HG02678 (cell line): ENCODE data around the gene TMEM8B.

Source experiments
- ATAC-seq: cut with Tn5 transposase; IDR thresholded peaks from one replicate; pipeline ENCODE4 v1.9.1; 2021; ENCODE audit warnings: mild to moderate bottlenecking, moderate library complexity; ENCODE audit not compliant: unreplicated experiment

TMEM8B gene, protein sequence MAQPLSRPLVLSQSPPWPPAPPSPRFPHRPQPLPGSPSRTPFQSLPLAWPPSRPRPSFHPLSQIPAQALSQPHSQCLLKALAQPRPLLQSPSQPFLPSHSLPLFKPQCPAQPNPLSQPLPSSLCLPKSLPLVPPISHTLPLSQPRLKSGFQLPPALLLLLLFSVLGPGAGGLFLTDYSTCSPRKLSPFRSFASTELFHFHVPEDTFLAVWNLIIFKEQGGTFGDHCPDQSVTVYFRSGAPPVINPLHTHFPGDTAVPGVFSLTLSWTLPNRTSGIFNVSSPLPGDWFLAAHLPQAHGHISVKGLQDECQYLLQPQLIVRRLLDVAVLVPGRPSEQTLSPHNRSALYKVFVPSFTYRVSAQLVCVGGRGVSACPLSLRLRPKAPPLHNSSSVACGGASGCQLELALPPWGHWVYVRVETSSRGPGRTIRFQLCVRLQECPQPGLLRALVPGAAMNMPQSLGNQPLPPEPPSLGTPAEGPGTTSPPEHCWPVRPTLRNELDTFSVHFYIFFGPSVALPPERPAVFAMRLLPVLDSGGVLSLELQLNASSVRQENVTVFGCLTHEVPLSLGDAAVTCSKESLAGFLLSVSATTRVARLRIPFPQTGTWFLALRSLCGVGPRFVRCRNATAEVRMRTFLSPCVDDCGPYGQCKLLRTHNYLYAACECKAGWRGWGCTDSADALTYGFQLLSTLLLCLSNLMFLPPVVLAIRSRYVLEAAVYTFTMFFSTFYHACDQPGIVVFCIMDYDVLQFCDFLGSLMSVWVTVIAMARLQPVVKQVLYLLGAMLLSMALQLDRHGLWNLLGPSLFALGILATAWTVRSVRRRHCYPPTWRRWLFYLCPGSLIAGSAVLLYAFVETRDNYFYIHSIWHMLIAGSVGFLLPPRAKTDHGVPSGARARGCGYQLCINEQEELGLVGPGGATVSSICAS

GRCh38 chr9:35829084-35829763, at the start of gene TMEM8B:
Gene TMEM8B, plus strand, starts transcription at chr9:35829228. Its CDS starts 220 bp downstream, at chr9:35829448.
- ATAC-seq: peak; percentile 83

DNA sequence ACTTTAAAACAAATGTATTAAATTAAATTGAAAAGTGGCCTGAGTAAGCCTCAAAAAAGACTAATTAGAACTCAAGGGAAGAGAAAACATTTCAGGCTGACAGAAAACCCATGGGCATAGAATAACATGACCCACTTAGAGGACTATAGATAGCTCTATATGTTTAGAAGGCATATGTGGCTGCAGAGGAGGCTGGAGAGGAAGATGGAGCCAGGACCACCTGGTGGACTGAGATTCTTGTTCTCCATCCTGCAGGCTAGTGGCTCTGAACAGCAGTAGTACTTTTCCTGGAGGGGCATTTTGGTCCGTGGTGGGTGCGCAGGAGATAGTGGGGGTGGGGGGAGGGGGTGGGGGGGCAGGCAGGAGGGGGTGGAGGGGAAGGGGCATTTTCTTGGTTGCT, 48.0 kb upstream of the TMEM8B start:
- ATAC-seq: no peak

DNA sequence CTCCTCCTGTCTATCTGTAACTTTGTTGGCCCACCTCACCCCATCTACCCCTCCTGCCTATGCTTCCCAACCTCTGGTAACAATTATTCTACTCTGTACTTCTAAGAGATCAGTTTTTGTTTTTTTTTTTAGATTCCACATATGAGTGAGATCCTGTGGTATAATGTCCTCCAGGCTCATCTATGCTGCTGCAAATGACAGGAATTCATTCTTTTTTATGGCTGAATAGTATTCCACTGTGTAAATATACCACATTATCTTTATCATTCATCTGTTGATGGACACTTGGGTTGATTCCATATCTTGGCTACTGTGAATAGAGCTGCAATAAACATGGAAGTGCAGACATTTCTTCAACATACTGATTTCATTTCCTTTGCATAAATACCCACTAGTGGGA, 45.6 kb upstream of the TMEM8B start:
- ATAC-seq: no peak

DNA sequence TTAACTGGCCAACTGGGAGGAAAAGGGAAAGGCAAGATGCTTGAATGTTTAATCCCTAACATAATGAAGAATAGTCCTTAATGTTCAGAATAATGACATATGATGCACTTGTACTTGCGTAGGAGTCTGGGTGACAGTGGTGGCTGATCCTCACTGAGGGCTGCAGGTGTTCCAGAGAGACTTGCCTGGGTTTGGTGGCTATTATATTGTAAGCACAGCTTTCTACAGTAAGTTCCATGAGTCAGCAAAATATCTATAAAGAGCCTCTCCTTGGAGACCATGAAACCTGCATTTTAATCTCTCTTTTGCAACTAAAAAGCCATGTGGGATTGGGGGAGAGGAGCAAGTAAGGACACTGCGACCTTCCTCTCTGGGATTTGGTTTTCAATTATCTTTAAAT, 39.5 kb upstream of the TMEM8B start:
- ATAC-seq: no peak

DNA sequence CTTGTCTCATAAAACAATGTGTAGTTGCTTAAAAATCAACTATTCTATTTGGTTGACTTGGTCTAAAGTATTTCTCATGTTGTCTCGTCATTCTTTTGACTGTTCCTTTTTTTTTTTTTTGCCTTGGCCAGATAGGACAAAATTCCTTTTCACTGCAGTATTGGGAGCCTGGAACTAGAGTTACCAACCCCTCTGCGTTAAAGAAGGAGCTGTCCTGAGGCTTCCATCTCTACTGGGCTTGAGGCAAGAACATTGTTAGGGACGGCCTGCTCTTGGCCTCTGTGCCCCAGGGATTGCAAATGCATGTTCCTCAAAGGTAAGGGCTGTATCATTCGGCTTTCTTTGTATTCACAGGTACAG, 39.0 kb upstream of the TMEM8B start:
- no peak for ATAC-seq

DNA sequence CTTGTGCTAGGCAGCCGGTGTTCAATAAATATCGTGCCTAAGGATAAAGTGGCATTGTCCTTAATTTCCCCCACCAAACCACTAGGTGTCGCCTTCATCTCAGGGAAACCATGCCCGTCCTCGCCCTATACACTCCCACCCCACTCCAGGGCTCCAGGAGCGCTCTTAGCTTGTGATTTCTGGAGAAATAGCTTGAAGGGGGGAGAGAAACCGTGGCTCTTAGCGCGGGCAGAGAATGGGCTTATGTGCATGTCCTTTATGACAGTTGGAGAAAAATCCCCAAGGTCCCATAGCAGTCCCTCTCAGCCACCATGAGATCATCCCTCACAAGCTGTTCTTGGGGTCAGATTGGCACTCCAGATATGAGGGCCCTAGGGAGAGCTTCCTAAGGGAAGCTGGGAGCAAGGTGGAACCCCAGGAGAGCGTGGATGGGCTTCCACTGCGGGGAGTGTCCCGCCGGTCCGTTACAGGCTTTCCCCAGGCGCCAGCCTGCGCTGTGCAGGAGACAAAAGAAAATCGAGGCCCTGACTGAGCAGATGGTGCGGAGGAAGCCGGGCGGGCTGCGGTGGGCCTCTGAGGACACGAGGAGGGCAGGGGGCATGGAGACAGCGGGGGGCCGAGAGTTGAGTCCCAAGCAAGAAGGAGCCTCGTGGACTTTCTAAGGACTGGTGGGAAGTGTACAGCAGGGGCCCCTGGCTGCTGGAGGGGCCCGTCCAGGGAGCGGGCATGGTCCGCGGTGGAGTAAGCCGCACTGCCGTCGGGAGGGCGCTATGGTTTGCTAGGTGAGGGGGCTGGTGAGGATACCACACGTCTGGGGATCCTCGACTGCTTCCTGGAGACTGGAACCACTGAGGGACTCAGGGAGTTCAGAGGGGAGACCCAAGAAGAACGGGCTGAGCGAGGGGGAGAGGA, 38.4 kb upstream of the TMEM8B start:
- ATAC-seq: peak; percentile 67

GRCh38 chr9:35791297-35791921, 37.6 kb upstream of the TMEM8B start, which contains the start of gene NPR2:
Gene NPR2, plus strand, starts transcription at chr9:35791591. Its CDS starts 818 bp downstream, at chr9:35792409.
- no peak for ATAC-seq

DNA sequence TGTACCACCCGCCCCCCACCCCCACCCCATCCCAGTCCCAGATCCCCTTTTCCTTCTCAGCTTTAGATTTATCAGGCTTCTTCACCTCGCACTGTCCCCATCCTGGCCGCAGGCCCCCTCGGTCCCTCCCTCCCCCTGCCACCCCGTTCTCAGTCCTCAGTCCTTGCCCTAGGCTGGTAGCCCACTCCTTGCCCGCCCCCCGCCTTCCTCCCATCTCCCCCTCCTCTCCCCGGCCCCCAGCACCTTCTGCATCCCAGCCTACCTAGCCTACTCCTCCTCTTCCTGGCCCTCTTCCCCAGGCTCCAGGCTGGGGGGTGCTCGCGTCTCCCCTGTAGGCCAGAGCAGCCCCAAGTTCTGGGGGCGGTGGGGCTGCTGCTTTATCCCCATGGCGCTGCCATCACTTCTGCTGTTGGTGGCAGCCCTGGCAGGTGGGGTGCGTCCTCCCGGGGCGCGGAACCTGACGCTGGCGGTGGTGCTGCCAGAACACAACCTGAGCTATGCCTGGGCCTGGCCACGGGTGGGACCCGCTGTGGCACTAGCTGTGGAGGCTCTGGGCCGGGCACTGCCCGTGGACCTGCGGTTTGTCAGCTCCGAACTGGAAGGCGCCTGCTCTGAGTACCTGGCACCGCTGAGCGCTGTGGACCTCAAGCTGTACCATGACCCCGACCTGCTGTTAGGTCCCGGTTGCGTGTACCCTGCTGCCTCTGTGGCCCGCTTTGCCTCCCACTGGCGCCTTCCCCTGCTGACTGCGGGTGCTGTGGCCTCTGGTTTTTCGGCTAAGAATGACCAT, 36.8 kb upstream of the TMEM8B start:
- no peak for ATAC-seq

GRCh38 chr9:35792826-35793225, 36.2 kb upstream of the TMEM8B start:
- no peak for ATAC-seq

- no peak for ATAC-seq
Measured at GRCh38 chr9:35793461-35793860, 35.6 kb upstream of the TMEM8B start.

- ATAC-seq: no peak
Measured at GRCh38 chr9:35795695-35796094, 33.3 kb upstream of the TMEM8B start.

GRCh38 chr9:35797311-35798109, 31.5 kb upstream of the TMEM8B start:
- ATAC-seq: no peak

DNA sequence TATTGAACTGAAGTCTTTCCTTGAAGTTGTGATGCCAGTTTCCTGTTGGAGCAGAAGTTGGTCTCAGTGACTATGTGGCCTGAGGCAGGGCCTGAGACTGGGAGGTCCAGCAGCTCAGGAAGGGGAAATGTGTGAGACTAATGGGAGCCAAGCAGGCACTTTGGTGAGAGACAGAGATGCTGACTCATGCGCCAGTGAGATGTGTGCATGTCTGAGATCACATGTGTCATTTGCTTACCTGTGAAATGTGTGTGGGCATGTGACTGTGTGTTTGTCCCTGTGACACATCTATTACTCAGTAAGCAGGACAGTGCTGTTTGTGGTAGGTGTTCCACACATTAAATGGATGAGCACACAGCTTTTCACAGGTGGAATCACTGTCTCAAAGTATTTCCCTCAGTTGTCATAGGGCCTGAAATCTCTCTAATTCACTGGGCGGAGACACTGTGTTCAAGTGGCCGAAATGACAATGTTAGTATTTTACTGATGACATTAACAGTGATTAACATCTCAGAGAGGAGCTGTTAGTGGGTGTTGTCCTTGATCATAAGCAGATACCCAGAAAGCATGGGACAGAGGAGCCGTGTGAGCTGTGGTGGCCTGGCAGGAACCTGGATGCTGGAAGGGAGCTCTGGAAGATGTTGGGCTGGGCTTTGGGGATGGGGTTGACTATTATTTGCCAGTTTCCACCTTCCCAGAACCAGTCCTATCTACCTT, 30.2 kb upstream of the TMEM8B start:
- ATAC-seq: no peak

DNA sequence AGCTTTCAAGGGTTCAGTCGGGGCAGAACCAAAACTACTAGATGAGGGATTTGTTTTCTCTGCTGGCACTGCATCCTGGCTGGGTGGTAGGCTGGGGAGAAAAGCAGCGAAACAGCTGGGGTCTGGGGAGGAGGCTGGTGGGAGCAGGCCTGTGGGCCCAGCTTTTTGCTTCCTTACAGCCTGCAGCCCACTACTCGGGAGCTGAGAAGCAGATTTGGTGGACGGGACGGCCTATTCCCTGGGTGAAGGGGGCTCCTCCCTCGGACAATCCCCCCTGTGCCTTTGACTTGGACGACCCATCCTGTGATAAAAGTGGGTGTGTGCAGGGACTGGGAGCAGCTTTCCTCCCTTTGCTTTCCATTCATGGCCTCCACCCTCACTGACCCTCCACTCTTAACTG, 28.5 kb upstream of the TMEM8B start:
- ATAC-seq: no peak

- no peak for ATAC-seq
Measured at GRCh38 chr9:35801328-35802128, 27.5 kb upstream of the TMEM8B start.

GRCh38 chr9:35806101-35806500, 22.9 kb upstream of the TMEM8B start:
- ATAC-seq: no peak

DNA sequence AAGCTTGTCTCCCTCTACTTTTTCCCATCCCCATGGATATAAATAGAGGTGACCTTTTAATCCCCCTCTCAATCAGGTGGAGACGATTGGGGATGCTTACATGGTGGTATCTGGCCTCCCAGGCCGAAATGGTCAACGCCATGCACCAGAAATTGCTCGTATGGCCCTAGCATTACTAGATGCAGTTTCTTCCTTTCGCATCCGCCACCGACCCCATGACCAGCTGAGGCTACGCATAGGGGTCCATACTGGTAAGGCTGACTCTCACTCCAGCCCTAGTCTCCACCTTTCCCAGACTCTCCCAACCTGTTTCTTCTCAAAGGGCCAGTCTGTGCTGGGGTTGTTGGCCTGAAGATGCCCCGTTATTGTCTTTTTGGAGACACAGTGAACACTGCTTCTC, 20.6 kb upstream of the TMEM8B start:
- no peak for ATAC-seq
